ENCODE data around the gene IRF8.

DNA sequence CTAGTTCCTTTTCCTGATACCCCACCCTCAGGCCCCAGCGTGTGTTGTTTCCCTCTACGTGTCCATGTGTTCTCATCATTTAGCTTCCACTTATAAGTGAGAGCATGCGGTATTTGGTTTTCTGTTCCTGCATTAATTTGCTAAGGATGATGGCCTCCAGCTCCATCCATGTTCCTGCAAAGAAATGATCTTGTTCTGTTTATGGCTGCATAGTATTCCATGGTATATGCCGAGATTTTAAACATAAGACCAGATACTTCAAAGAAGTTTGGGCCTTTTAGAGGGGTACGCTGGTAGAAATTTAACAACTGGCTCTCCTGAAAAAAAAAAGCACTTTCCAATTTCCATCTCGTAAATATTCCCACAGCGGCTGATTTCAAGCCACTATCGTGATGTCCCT is 59.8 kb downstream of the IRF8 start:
- TF ChIP-seq POLR2A (IDR thresholded peaks at IDR 0.05): no peak
- TF ChIP-seq CTCF (IDR thresholded peaks at IDR 0.05): no peak
